Measurements from ENCODE around the gene DAP.
"Not testable (repeated sequence)": the region's sequence is repeated elsewhere in the genome, so short reads cannot be mapped to it uniquely, and the experiment has no call there.

The DAP gene

GRCh38 chr5:10649666-10650380 lies 111.2 kb downstream of the DAP start:
- no peak for FAIRE-seq

GRCh38 chr5:10648806-10649665 lies 112.0 kb downstream of the DAP start:
- FAIRE-seq, result no peak

GRCh38 chr5:10647640-10648039 lies 113.4 kb downstream of the DAP start:
- FAIRE-seq, result no peak

GRCh38 chr5:10645671-10646070 lies 115.4 kb downstream of the DAP start:
- no peak for FAIRE-seq

- FAIRE-seq, result no peak
These were observed 115.9 kb downstream of the DAP start for GRCh38 chr5:10645146-10645545.

GRCh38 chr5:10644192-10644591 lies 116.8 kb downstream of the DAP start:
- FAIRE-seq, result no peak

GRCh38 chr5:10642367-10642766 lies 118.7 kb downstream of the DAP start:
- FAIRE-seq, result no peak

GRCh38 chr5:10639846-10640368 lies 121.1 kb downstream of the DAP start:
- FAIRE-seq, result no peak

- not testable (repeated sequence) for FAIRE-seq
These were observed 122.3 kb downstream of the DAP start for GRCh38 chr5:10638723-10639122.

- no peak for FAIRE-seq
These were observed 123.1 kb downstream of the DAP start for GRCh38 chr5:10637944-10638343.

GRCh38 chr5:10636363-10637142 lies 124.5 kb downstream of the DAP start:
- FAIRE-seq, result no peak

- FAIRE-seq, result no peak
These were observed 125.1 kb downstream of the DAP start for GRCh38 chr5:10635867-10636350.

GRCh38 chr5:10635257-10635866 lies 125.7 kb downstream of the DAP start:
- FAIRE-seq, result no peak

GRCh38 chr5:10634562-10634961 lies 126.5 kb downstream of the DAP start:
- no peak for FAIRE-seq

GRCh38 chr5:10634050-10634449 lies 127.0 kb downstream of the DAP start:
- FAIRE-seq, result no peak

- no peak for FAIRE-seq
These were observed 127.6 kb downstream of the DAP start for GRCh38 chr5:10633271-10634049.

- no peak for FAIRE-seq
These were observed 128.8 kb downstream of the DAP start for GRCh38 chr5:10632110-10632761.

- FAIRE-seq, result no peak
These were observed 129.6 kb downstream of the DAP start for GRCh38 chr5:10631316-10631996.

GRCh38 chr5:10630744-10631143 lies 130.3 kb downstream of the DAP start:
- FAIRE-seq, result not testable (repeated sequence)

- FAIRE-seq, result no peak
These were observed 130.9 kb downstream of the DAP start for GRCh38 chr5:10630126-10630525.

Measured in endometrium (tissue), 2 donors.